Epithelial cell of proximal tubule (primary cell): ENCODE measurements around the gene SEMA3F. TPM values are rescaled to one million over a fixed set of nuclear protein-coding genes. Genes with fewer than 3 reads are reported as not detected.
A peak's percentile ranks its signal among the peaks of the same experiment; 100 is the strongest.

ENCODE experiments used
- DNase-seq: peaks from one replicate; pipeline ENCODE4 v3.0.0-alpha.2; 2011; ENCODE audit warnings: low read depth
- H3K4me3 ChIP-seq: 2 replicates; pipeline ENCODE4 v1.5.1; 2011; ENCODE audit warnings: low read depth, mild to moderate bottlenecking, low read length
- CTCF ChIP-seq: conservative IDR thresholded peaks from 2 replicates; pipeline ENCODE4 v1.5.1; 2012; ENCODE audit warnings: low read depth, mild to moderate bottlenecking, low read length
- total RNA-seq: library from RNA; depleted of rRNA; stranded (reverse); fragments of >200 nt; gene quantifications from 2 replicates; pipeline ENCODE4 v1.2.3, GENCODE V29; 2015

SEMA3F gene
- total RNA-seq, 1 donor from 2014 or later: 58.6 TPM

- no peak for DNase-seq
- no peak overlapping the region for H3K4me3 ChIP-seq
- TF ChIP-seq CTCF: no peak
These were observed 34.6 kb upstream of the SEMA3F start for GRCh38 chr3:50120364-50121071.

DNA sequence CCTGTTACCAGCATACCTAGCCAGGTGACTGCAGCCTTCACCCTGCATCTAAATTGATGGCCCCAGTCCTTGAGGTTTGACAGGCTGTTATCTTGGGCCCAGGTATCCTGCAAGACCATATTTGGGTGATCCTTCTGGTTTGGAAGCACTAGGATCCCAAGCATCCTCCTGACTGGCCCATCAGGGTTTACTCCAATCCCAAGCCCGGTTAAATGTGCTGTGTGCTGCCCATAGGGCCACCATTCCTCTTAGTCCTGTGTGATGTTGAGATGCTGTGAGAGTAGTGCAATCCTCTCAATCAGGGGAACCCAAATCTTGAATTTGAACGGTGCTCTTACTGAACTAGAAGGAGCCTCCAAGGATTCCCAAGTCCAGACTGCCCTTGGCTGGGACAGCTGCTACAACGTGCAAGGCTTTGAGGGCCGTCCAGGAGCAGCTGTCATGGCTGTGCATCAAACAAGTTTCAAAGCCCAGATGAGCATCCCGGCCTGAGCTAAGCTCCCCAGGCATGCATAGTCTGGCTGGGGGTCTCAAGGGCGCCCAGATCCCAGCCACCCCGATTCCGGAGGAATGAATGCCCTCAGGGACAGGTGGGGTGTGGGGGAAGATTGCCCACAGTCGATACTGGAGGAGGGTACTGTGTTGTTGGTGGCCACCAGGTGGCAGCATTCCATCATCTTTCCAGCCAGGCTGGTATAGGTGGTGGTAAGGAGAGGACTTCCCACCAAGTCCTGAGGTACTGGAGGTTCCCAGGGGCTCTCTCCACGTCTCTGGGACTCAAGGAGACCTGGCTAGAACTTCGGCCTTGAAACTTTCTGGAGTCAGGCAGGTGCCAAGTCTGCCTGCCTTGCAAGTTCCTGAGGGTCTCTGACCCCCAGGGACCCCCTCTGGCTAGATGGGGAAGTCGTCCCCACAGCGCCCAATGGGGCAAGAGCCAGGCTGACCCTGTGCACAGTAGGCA is 33.8 kb upstream of the SEMA3F start:
- no peak overlapping the region for H3K4me3 ChIP-seq
- peak; percentile 81 for TF ChIP-seq CTCF
- DNase-seq: peak; percentile 10

DNA sequence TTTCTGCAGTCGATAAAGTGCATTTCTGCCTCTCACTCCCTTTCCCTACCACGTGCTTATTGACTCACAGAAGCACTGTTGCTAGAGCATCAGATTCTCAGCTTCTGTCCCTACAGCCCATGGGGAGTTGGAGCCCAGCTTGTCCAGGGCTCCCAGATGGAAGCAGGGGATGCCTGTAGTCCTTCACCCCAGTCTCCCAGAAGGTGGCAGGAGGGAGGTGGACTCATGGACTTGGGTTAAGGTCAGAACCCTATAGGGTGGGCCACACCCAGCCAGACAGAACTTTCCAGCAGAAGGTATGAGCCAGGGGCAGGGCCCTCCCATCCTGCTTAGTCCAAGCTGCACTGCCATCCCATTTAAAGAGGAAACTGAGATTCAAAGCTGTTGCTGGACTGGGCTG is 33.1 kb upstream of the SEMA3F start:
- TF ChIP-seq CTCF: peak; percentile 42
- DNase-seq: no peak
- no peak overlapping the region for H3K4me3 ChIP-seq

DNA sequence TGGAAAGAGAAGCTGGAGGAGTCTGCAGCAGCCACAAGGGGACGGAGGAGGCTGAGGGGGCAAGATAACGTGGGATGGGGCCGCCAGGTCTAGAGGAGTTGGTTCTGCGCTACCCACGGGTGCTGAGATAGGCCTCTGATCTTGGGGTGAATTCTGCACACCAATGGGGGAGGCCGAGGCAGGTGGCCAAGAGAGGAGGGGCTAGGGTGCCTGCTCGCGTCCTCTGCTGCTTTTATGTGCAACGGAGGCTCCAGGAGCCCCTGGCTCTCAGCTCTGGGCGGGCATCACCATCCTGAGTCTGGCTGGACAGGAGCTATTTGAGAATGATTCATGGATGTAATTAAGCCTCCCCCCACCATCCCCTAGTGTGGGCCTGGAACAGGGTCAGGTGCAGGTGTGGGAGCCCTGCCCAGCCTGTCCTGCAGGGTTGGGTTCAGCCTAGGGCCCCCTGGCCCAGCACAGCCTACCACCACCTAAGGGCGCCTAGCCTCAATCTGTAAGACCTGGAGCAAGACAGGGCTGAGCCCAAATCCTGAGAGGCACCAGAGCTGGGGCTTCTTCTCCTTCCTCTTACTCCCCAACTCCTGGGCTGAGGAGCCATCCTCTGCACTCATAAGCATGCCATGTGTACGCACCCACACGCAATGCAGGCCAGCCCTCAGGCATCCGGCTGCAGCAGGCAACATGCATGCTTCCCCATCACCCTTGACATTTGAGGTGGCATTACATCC is 32.3 kb upstream of the SEMA3F start:
- no peak overlapping the region for H3K4me3 ChIP-seq
- DNase-seq: no peak
- TF ChIP-seq CTCF: no peak

- no peak for TF ChIP-seq CTCF
- DNase-seq: no peak
- H3K4me3 ChIP-seq: no peak overlapping the region
These were observed 31.6 kb upstream of the SEMA3F start for GRCh38 chr3:50123394-50124051.

- no peak overlapping the region for H3K4me3 ChIP-seq
- TF ChIP-seq CTCF: no peak
- no peak for DNase-seq
These were observed 30.9 kb upstream of the SEMA3F start for GRCh38 chr3:50124052-50124799.
